GM12878 (cell line): ENCODE data around the gene FFAR3. TPM values are rescaled to one million over a fixed set of nuclear protein-coding genes. Genes with fewer than 3 reads are reported as not detected.

Experiments used
- ATAC-seq: fragments of 200-7000 bp; cut with Tn5 transposase; 3 replicates; pipeline ENCODE4 v1.9.1; 2020; ENCODE audit warnings: mild to moderate bottlenecking, moderate library complexity
- BruUV-seq: library from RNA; stranded (reverse); fragments of 400-500 nt; replicated peaks from 2 replicates; lab custom pipeline; 2021; lab: Mats Ljungman, UMichigan
- CTCF ChIA-PET: fragments of 300-600 bp; sonication (Branson Sonifier 250); formaldehyde crosslinking; extraction: SDS; loops from one replicate; lab custom pipeline; 2021; ENCODE audit warnings: inconsistent platforms; lab: Yijun Ruan, JAX
- POLR2A ChIA-PET: fragments of 350-600 bp; formaldehyde crosslinking; extraction: SDS; loops from one replicate; lab custom pipeline; 2021; ENCODE audit warnings: inconsistent platforms; lab: Charles Lee
- RAD21 ChIA-PET: fragments of 300-600 bp; sonication (Branson Sonifier 250); formaldehyde crosslinking; loops from one replicate; lab custom pipeline; 2023; ENCODE audit warnings: antibody characterized with exemption; ENCODE audit not compliant: unreplicated experiment; lab: Charles Lee
- SMC1A ChIA-PET: fragments of 300-600 bp; sonication (Branson Sonifier 250); formaldehyde crosslinking; loops from one replicate; lab custom pipeline; 2023; ENCODE audit not compliant: unreplicated experiment, uncharacterized antibody; lab: Charles Lee
- DNase-seq: peaks from one replicate; pipeline ENCODE4 v3.0.0-alpha.2; 2011; ENCODE audit warnings: low read depth, low spot score
- FAIRE-seq: peaks from 3 replicates; lab custom pipeline; 2011; peaks lifted over from hg19 to GRCh38; lab: Jason Lieb, UNC
- H2AFZ ChIP-seq: 2 replicates; pipeline ENCODE4 v1.6.0; 2011; ENCODE audit warnings: low read depth, low read length, control low read depth; ENCODE audit not compliant: control insufficient read depth
- H3K27ac ChIP-seq: 2 replicates; pipeline ENCODE4 v1.5.1; 2011; ENCODE audit warnings: control low read depth; ENCODE audit not compliant: control insufficient read depth, insufficient read depth
- H3K27me3 ChIP-seq, 2 experiments: replicated peaks in 1 of 2; 2 replicates each; pipeline versions ENCODE4 v1.6.0 to v1.6.1; 2011; ENCODE audit warnings: low read length in 1 of 2; ENCODE audit not compliant: control insufficient read depth in 2 of 2, insufficient read depth in 2 of 2
- H3K36me3 ChIP-seq, 2 experiments: 2 replicates each; pipeline ENCODE4 v1.5.1; 2011; ENCODE audit warnings: low read length in 1 of 2; ENCODE audit not compliant: control insufficient read depth in 2 of 2, insufficient read depth in 2 of 2
- H3K4me1 ChIP-seq: 2 replicates; pipeline ENCODE4 v1.6.1; 2011; ENCODE audit warnings: mild to moderate bottlenecking, low read length, moderate library complexity, mixed read lengths; ENCODE audit not compliant: control insufficient read depth, insufficient read depth
- H3K4me2 ChIP-seq: 2 replicates; pipeline ENCODE4 v1.6.0; 2011; ENCODE audit warnings: control low read depth; ENCODE audit not compliant: control insufficient read depth, insufficient read depth
- H3K4me3 ChIP-seq: fragments of 200-600 bp; sonication (generic); 2 replicates; pipeline ENCODE4 v1.5.1; 2016
- H3K79me2 ChIP-seq: 2 replicates; pipeline ENCODE4 v1.6.0; 2011; ENCODE audit warnings: low read length; ENCODE audit not compliant: control insufficient read depth, insufficient read depth
- H3K9ac ChIP-seq: 2 replicates; pipeline ENCODE4 v1.8.0; 2011; ENCODE audit warnings: low read length, control low read depth, mixed read lengths; ENCODE audit not compliant: control insufficient read depth, insufficient read depth
- H3K9me3 ChIP-seq: replicated peaks from 3 replicates; pipeline ENCODE4 v1.5.1; 2011; ENCODE audit warnings: mild to moderate bottlenecking, low read length; ENCODE audit not compliant: control insufficient read depth, insufficient read depth
- H4K20me1 ChIP-seq: 2 replicates; pipeline ENCODE4 v1.6.0; 2011; ENCODE audit not compliant: control insufficient read depth, insufficient read depth
- ASH2L ChIP-seq: fragments of 300-600, 200-600 bp; sonication (generic); IDR thresholded peaks from 2 replicates; pipeline ENCODE4 v1.6.1; 2017; ENCODE audit warnings: low read depth, mild to moderate bottlenecking, borderline replicate concordance
- ATF7 ChIP-seq: fragments of 450-650 bp; IDR thresholded peaks from 2 replicates; pipeline ENCODE4 v1.6.1; 2016; ENCODE audit warnings: low read depth, mild to moderate bottlenecking
- EGR1 ChIP-seq, 2 experiments: IDR thresholded peaks; 1 replicate in 1 of 2; 2 replicates in 1 of 2; pipeline ENCODE4 v1.6.1; 2011 to 2012; ENCODE audit warnings: low read depth in 2 of 2, low read length in 2 of 2, borderline replicate concordance in 1 of 2, mild to moderate bottlenecking in 1 of 2, moderate library complexity in 1 of 2
- EZH2 ChIP-seq: IDR thresholded peaks from 2 replicates; pipeline ENCODE4 v1.6.1; 2012; ENCODE audit warnings: low read depth, mild to moderate bottlenecking, control low read depth, inconsistent platforms, low read length, borderline replicate concordance; ENCODE audit not compliant: control insufficient read depth
- FOXK2 ChIP-seq: fragments of 450-650 bp; IDR thresholded peaks from 2 replicates; pipeline ENCODE4 v1.6.1; 2017; ENCODE audit warnings: mild to moderate bottlenecking, moderate library complexity
- IKZF1 ChIP-seq: fragments of 450-650 bp; conservative IDR thresholded peaks from 2 replicates; pipeline ENCODE4 v1.6.1; 2017; ENCODE audit warnings: antibody characterized with exemption, mild to moderate bottlenecking
- MEF2B ChIP-seq: fragments of 450-650 bp; IDR thresholded peaks from 2 replicates; pipeline ENCODE4 v1.6.1; 2018; ENCODE audit warnings: mild to moderate bottlenecking, moderate library complexity; ENCODE audit not compliant: partially characterized antibody, poor library complexity, severe bottlenecking
- MTA2 ChIP-seq: fragments of 450-650 bp; IDR thresholded peaks from 2 replicates; pipeline ENCODE4 v1.6.1; 2016; ENCODE audit warnings: low read depth, mild to moderate bottlenecking, moderate library complexity
- POLR2AphosphoS2 ChIP-seq: IDR thresholded peaks from 2 replicates; pipeline ENCODE4 v1.6.1; 2011; ENCODE audit warnings: low read depth, mild to moderate bottlenecking, low read length, improper control_type of control experiment, moderate library complexity
- POLR2AphosphoS5 ChIP-seq: IDR thresholded peaks from 2 replicates; pipeline ENCODE4 v1.6.1; 2011; ENCODE audit warnings: mild to moderate bottlenecking, low read length, inconsistent platforms
- POU2F2 ChIP-seq: IDR thresholded peaks from 3 replicates; pipeline ENCODE4 v1.6.1; 2011; ENCODE audit warnings: low read depth, mild to moderate bottlenecking, low read length, borderline replicate concordance
- RUNX3 ChIP-seq: IDR thresholded peaks from 2 replicates; pipeline ENCODE4 v1.6.1; 2012; ENCODE audit warnings: low read length, inconsistent platforms
- SIN3A ChIP-seq: IDR thresholded peaks from 2 replicates; pipeline ENCODE4 v1.6.1; 2012; ENCODE audit warnings: low read depth, low read length, improper control_type of control experiment
- SMAD5 ChIP-seq: IDR thresholded peaks from 2 replicates; pipeline ENCODE4 v1.6.1; 2016; ENCODE audit warnings: antibody characterized with exemption, low read depth
- TARDBP ChIP-seq: IDR thresholded peaks from 2 replicates; pipeline ENCODE4 v1.6.1; 2016; ENCODE audit warnings: borderline replicate concordance
- TCF7 ChIP-seq: IDR thresholded peaks from 2 replicates; pipeline ENCODE4 v1.6.1; 2014; ENCODE audit warnings: antibody characterized with exemption, borderline replicate concordance
- WGBS: methylation state at CpG from one replicate; pipeline ENCODE4 v1.1.6; 2016; ENCODE audit warnings: low lambda C conversion rate; ENCODE audit not compliant: insufficient replicate concordance, insufficient coverage; ENCODE audit errors: missing lambda C conversion rate; 5-methylcytosine and 5-hydroxymethylcytosine counted together
- in situ Hi-C: fragments of 300-500 bp; cut with MboI; formaldehyde crosslinking; loops from 9 replicates; pipeline ENCODE4 v1.14.3; 2018; ENCODE audit warnings: mixed read lengths
- intact Hi-C: fragments of 100-400 bp; cut with micrococcal nuclease; formaldehyde crosslinking; loops from one replicate; pipeline ENCODE4 v1.14.2; 2022; ENCODE audit not compliant: unreplicated experiment
- polyA plus RNA-seq, 11 experiments: library from polyadenylated mRNA; depleted of rRNA in 4 of 11; unstranded in 6 of 11; stranded (reverse) in 5 of 11; fragments of >200 nt; fragmentation: Nextera tagmentation in 4 of 11; fragmentation: Illumina TruSeq in 1 of 11; extraction: Ambion mirVana in 4 of 11; extraction: Trizol in 1 of 11; gene quantifications; 1 replicate in 1 of 11; 2 replicates in 10 of 11; pipeline versions ENCODE4 v1.2.1 to v1.2.3, GENCODE V29; 2011 to 2016; ENCODE audit warnings: inconsistent platforms in 2 of 11, missing spikeins in 2 of 11, low read depth in 1 of 11
- total RNA-seq, 4 experiments: library from RNA; depleted of rRNA in 3 of 4; stranded (reverse); fragments of >200 nt in 3 of 4; fragmentation: Illumina TruSeq in 1 of 4; extraction: Trizol in 1 of 4; gene quantifications; 2 replicates each; pipeline versions ENCODE4 v1.2.1 to v1.2.3, GENCODE V29; 2013 to 2021
- TF ChIP-seq, protein P1 (sequence below): IDR thresholded peaks from 2 replicates; pipeline ENCODE4 v1.6.1; 2012; ENCODE audit warnings: low read depth, low read length, improper control_type of control experiment
- TF ChIP-seq, protein P2 (sequence below): fragments of 450-650 bp; IDR thresholded peaks from 2 replicates; pipeline ENCODE4 v1.6.1; 2017; ENCODE audit warnings: mild to moderate bottlenecking, moderate library complexity
- TF ChIP-seq, protein P3 (sequence below): IDR thresholded peaks from 2 replicates; pipeline ENCODE4 v1.6.1; 2012; ENCODE audit warnings: low read length, inconsistent platforms

The FFAR3 gene
- total and polyA plus RNA-seq, 10 of the 15 experiments (the other 5 are each of a cell fraction or from before 2014, with no cell fraction given), result 0.15 to 0.18 TPM; not detected in 8

DNA sequence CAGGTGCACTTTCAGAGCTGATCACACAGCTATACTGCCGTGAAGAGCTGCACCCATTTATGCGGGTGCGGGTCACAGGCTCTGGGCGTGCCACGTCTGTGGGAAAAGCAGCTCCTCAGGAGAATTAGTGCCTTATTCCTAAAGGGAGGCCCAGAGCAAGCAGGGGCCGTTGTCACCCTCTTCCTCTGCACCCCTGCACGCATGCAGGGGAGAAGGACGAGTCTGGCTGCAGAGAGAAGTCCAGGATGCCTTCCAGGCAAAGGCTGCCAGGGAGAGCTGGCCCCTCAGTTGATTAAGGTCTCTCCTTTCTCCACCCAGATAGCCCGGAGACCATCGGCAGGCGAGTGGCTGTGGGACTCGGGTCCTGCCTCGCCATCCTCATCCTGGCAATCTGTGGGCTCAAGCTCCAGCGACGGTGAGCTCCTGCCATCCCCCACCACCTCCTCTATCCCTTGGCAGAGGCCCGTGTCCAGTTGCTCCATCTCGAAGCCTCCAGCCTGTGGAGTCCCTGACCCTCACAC lies 13.7 kb upstream of the FFAR3 start:
- no peaks in the 10 kb centered on the region for H3K27me3 ChIP-seq
- FAIRE-seq (no peak), DNase-seq (no peak), ATAC-seq (no peak)
- peaks cover 23 to 27% of the 10 kb centered on the region in 2 experiments for H3K36me3 ChIP-seq
- ChIA-PET POLR2A (interaction anchor here (1.0 to 5.4 kb wide), 4 partner anchors 12 to 117 kb away, joined by 3 to 135 read pairs (median 29); no protein-coding TSS in a partner anchor), RAD21 (interaction anchor here (6.2 kb wide), 1 partner anchor 13 kb away, joined by 127 read pairs; the partner anchor contains the start of gene CD22), CTCF (interaction anchor here (0.6 to 5.8 kb wide), 2 partner anchors 11 to 147 kb away, joined by 3 to 61 read pairs; no protein-coding TSS in a partner anchor), SMC1A (interaction anchor here (0.7 to 7.7 kb wide), 7 partner anchors 13 to 151 kb away, joined by 3 to 152 read pairs (median 4); partner anchors contain the start of gene CD22)
- 84% methylated on average over 17 of the region's 17 CpGs for WGBS
- no peak overlapping the region for H3K27ac ChIP-seq
- no TSS peak for BruUV-seq
- in situ Hi-C loops (loop anchor here (5.0 kb wide), 1 partner anchor 123 kb away; no protein-coding TSS in a partner anchor), intact Hi-C loops (loop anchor here (5.0 kb wide), 3 partner anchors 37 to 253 kb away; partner anchors contain the start of gene USF2)
- H3K4me3 ChIP-seq, result no peak overlapping the region
- H3K79me2 ChIP-seq, result no peaks in the 10 kb centered on the region
- no peak overlapping the region for H2AFZ ChIP-seq
- H4K20me1 ChIP-seq, result no peaks in the 10 kb centered on the region
- no peak overlapping the region for H3K9ac ChIP-seq
- no peaks in the 10 kb centered on the region for H3K9me3 ChIP-seq
- H3K4me2 ChIP-seq, result no peak overlapping the region; the same call in 1 of the 2 replicates
- H3K4me1 ChIP-seq, result peaks cover 50% of the 10 kb centered on the region
- TF ChIP-seq EGR1 (IDR thresholded peaks at IDR 0.05; ENCODE audit: borderline replicate concordance in 1 of 2, low read depth in 2 of 2, low read length in 2 of 2), result no peak
- TF ChIP-seq, protein P1, sequence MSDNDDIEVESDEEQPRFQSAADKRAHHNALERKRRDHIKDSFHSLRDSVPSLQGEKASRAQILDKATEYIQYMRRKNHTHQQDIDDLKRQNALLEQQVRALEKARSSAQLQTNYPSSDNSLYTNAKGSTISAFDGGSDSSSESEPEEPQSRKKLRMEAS, result no peak
- TF ChIP-seq MTA2, result no peak
- TF ChIP-seq POLR2AphosphoS5, result peak; percentile 39; the same call in 1 of the 2 replicates
- TF ChIP-seq ASH2L, result no peak
- no peak for TF ChIP-seq FOXK2
- no peak for TF ChIP-seq IKZF1
- no peak for TF ChIP-seq SIN3A
- TF ChIP-seq MEF2B, result no peak
- no peak for TF ChIP-seq TCF7
- no peak for TF ChIP-seq ATF7
- TF ChIP-seq, protein P2, sequence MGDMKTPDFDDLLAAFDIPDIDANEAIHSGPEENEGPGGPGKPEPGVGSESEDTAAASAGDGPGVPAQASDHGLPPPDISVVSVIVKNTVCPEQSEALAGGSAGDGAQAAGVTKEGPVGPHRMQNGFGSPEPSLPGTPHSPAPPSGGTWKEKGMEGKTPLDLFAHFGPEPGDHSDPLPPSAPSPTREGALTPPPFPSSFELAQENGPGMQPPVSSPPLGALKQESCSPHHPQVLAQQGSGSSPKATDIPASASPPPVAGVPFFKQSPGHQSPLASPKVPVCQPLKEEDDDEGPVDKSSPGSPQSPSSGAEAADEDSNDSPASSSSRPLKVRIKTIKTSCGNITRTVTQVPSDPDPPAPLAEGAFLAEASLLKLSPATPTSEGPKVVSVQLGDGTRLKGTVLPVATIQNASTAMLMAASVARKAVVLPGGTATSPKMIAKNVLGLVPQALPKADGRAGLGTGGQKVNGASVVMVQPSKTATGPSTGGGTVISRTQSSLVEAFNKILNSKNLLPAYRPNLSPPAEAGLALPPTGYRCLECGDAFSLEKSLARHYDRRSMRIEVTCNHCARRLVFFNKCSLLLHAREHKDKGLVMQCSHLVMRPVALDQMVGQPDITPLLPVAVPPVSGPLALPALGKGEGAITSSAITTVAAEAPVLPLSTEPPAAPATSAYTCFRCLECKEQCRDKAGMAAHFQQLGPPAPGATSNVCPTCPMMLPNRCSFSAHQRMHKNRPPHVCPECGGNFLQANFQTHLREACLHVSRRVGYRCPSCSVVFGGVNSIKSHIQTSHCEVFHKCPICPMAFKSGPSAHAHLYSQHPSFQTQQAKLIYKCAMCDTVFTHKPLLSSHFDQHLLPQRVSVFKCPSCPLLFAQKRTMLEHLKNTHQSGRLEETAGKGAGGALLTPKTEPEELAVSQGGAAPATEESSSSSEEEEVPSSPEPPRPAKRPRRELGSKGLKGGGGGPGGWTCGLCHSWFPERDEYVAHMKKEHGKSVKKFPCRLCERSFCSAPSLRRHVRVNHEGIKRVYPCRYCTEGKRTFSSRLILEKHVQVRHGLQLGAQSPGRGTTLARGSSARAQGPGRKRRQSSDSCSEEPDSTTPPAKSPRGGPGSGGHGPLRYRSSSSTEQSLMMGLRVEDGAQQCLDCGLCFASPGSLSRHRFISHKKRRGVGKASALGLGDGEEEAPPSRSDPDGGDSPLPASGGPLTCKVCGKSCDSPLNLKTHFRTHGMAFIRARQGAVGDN, result no peak
- TF ChIP-seq RUNX3, result no peak
- TF ChIP-seq POLR2AphosphoS2, result peak; percentile 89; the same call in 1 of the 2 replicates
- no peak for TF ChIP-seq TARDBP
- peak; percentile 42; the same call in 1 of the 2 replicates for TF ChIP-seq SMAD5
- TF ChIP-seq EZH2, result no peak
- TF ChIP-seq POU2F2, result no peak
- TF ChIP-seq, protein P3, sequence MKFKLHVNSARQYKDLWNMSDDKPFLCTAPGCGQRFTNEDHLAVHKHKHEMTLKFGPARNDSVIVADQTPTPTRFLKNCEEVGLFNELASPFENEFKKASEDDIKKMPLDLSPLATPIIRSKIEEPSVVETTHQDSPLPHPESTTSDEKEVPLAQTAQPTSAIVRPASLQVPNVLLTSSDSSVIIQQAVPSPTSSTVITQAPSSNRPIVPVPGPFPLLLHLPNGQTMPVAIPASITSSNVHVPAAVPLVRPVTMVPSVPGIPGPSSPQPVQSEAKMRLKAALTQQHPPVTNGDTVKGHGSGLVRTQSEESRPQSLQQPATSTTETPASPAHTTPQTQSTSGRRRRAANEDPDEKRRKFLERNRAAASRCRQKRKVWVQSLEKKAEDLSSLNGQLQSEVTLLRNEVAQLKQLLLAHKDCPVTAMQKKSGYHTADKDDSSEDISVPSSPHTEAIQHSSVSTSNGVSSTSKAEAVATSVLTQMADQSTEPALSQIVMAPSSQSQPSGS, result no peak
